ENCODE measurements around the gene SLC38A8. TPM values are rescaled to one million over a fixed set of nuclear protein-coding genes. Genes with fewer than 3 reads are reported as not detected.
A peak's percentile ranks its signal among the peaks of the same experiment; 100 is the strongest.

Gene SLC38A8
- total and polyA plus RNA-seq, 8 donors, result 0.14 to 0.49 (median 0.34) TPM; not detected in 4

- Histone ChIP-seq H3K4me3 (no peak overlapping the region), H3K4me1 (no peaks in the 10 kb centered on the region), H3K36me3 (no peaks in the 10 kb centered on the region), H3K27me3 (no peaks in the 10 kb centered on the region), H3K27ac (no peak overlapping the region), H3K9me3 (no peaks in the 10 kb centered on the region)
- FAIRE-seq (no peak), DNase-seq (peak in 1 of 6 donors; percentile 19), ATAC-seq (peak in 2 of 4 donors; percentile 25 to 27)
- TF ChIP-seq CTCF (IDR thresholded peaks at IDR 0.05), result no peak
- intact Hi-C loops (cut with DNase I), result no loop called here
- 70 to 76% methylated on average over 4 of the region's 4 CpGs for WGBS, 2 donors
Observed at GRCh38 chr16:84007520-84007919, 35.1 kb downstream of the SLC38A8 start.

GRCh38 chr16:84005391-84005790 is 37.2 kb downstream of the SLC38A8 start:
- Histone ChIP-seq H3K9me3 (no peaks in the 10 kb centered on the region), H3K27me3 (no peaks in the 10 kb centered on the region), H3K4me1 (no peaks in the 10 kb centered on the region), H3K27ac (no peak overlapping the region), H3K36me3 (no peaks in the 10 kb centered on the region), H3K4me3 (no peak overlapping the region)
- ATAC-seq (no peak), FAIRE-seq (no peak), DNase-seq (peak in 1 of 6 donors; percentile 15)
- no peak for TF ChIP-seq CTCF (IDR thresholded peaks at IDR 0.05)
- 71 to 76% methylated on average over 5 of the region's 5 CpGs for WGBS, 2 donors
- intact Hi-C loops (cut with DNase I), result no loop called here

- intact Hi-C loops (cut with DNase I), result no loop called here
- no peaks in the 10 kb centered on the region for H3K36me3 ChIP-seq
- H3K4me3 ChIP-seq, result no peak overlapping the region
- TF ChIP-seq CTCF (IDR thresholded peaks at IDR 0.05), result no peak
- no peaks in the 10 kb centered on the region for H3K9me3 ChIP-seq
- H3K4me1 ChIP-seq, result no peaks in the 10 kb centered on the region
- 66 to 75% methylated on average over 7 of the region's 7 CpGs for WGBS, 2 donors
- H3K27me3 ChIP-seq, result no peaks in the 10 kb centered on the region
- no peak overlapping the region for H3K27ac ChIP-seq
- no peak for ATAC-seq
- FAIRE-seq, result no peak
- no peak for DNase-seq
Observed at GRCh38 chr16:84004442-84004841, 38.2 kb downstream of the SLC38A8 start.

GRCh38 chr16:84003038-84003437 is 39.6 kb downstream of the SLC38A8 start:
- no peak for TF ChIP-seq CTCF (IDR thresholded peaks at IDR 0.05)
- no peaks in the 10 kb centered on the region for H3K27me3 ChIP-seq
- DNase-seq (peak in 1 of 6 donors; percentile 17), ATAC-seq (no peak), FAIRE-seq (no peak)
- H3K36me3 ChIP-seq, result no peaks in the 10 kb centered on the region
- no peak overlapping the region for H3K4me3 ChIP-seq
- no peaks in the 10 kb centered on the region for H3K9me3 ChIP-seq
- H3K4me1 ChIP-seq, result no peaks in the 10 kb centered on the region
- WGBS, 2 donors, result 74 to 84% methylated on average over 12 of the region's 12 CpGs
- intact Hi-C loops (cut with DNase I), result no loop called here
- no peak overlapping the region for H3K27ac ChIP-seq

- no peaks in the 10 kb centered on the region for H3K27me3 ChIP-seq
- H3K36me3 ChIP-seq, result no peaks in the 10 kb centered on the region
- intact Hi-C loops (cut with DNase I), result no loop called here
- ATAC-seq (no peak), FAIRE-seq (no peak), DNase-seq (peak in 1 of 6 donors; percentile 33)
- no peak overlapping the region for H3K27ac ChIP-seq
- WGBS, 2 donors, result 86 to 92% methylated on average over 7 of the region's 7 CpGs
- H3K4me1 ChIP-seq, result no peaks in the 10 kb centered on the region
- H3K4me3 ChIP-seq, result no peak overlapping the region
- TF ChIP-seq CTCF (IDR thresholded peaks at IDR 0.05), result no peak
- H3K9me3 ChIP-seq, result no peaks in the 10 kb centered on the region
Observed at GRCh38 chr16:84001726-84002125, 40.9 kb downstream of the SLC38A8 start.
